Brain pericyte (primary cell): ENCODE results near the gene PCDHGB7.
A peak's percentile ranks its signal among the peaks of the same experiment; 100 is the strongest.
"Not testable (repeated sequence)": the region's sequence is repeated elsewhere in the genome, so short reads cannot be mapped to it uniquely, and the experiment has no call there.

ENCODE experiments used
- DNase-seq: peaks from one replicate; pipeline ENCODE4 v3.0.0-alpha.2; 2012; ENCODE audit warnings: low read depth, low spot score

Gene PCDHGB7

DNA sequence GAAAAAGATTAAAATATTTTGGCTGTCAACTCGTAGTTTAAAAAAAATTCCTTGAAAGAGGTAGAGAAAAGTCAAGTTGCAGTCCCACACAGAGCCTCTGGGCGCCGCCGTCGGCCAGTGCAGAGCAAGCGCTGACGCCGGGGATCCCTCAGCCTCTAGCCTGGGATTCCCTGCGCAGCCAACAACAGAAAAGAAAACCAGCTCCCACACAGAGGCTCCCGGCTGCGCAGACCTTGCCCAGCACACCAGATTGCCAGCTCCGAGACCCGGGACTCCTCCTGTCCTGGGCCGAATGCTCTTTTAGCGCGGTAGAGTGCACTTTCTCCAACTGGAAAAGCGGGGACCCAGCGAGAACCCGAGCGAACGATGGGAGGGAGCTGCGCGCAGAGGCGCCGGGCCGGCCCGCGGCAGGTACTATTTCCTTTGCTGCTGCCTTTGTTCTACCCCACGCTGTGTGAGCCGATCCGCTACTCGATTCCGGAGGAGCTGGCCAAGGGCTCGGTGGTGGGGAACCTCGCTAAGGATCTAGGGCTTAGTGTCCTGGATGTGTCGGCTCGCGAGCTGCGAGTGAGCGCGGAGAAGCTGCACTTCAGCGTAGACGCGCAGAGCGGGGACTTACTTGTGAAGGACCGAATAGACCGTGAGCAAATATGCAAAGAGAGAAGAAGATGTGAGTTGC, at the start of gene PCDHGB7:
Gene PCDHGB7, plus strand, starts transcription at position 184 of the 679 bp plus-strand sequence. Its CDS starts 183 bp downstream, at position 367.
- DNase-seq, result peak; percentile 18

DNA sequence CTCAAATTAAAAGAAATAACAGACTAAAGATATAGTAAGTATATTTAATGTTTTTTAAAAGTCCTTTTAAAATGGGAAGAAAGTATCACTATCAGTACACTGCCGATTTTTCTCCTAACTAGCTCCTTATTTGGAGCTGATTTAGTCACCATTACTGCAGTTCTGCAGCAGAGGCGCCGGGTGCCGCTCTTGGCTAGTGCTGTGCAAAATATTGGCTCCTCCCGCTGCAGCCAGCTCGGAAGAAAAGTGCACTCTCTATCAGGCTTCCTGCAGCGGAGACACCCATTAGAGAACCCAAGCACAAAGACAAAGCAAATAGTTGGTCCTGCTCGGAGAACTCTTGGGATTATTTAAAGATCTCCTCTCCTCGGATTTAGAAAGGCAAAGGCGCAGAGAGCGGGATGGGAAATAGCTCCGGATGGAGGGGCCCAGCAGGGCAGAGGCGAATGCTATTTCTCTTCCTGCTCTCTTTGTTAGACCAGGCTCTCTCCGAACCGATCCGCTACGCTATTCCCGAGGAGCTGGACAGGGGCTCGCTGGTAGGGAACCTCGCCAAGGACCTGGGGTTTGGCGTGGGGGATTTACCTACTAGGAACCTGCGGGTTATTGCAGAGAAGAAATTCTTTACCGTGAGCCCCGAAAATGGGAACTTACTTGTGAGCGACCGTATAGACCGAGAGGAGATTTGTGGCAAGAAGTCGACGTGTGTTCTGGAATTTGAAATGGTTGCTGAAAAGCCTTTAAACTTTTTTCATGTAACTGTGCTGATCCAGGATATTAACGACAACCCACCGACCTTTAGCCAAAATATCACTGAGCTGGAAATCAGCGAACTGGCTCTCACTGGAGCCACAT, 47.3 kb upstream of the PCDHGB7 start, which contains the start of gene PCDHGB3:
Gene PCDHGB3, plus strand, starts transcription at position 249 of the 855 bp plus-strand sequence. Its CDS starts 153 bp downstream, at position 402.
- no peak for DNase-seq

DNA sequence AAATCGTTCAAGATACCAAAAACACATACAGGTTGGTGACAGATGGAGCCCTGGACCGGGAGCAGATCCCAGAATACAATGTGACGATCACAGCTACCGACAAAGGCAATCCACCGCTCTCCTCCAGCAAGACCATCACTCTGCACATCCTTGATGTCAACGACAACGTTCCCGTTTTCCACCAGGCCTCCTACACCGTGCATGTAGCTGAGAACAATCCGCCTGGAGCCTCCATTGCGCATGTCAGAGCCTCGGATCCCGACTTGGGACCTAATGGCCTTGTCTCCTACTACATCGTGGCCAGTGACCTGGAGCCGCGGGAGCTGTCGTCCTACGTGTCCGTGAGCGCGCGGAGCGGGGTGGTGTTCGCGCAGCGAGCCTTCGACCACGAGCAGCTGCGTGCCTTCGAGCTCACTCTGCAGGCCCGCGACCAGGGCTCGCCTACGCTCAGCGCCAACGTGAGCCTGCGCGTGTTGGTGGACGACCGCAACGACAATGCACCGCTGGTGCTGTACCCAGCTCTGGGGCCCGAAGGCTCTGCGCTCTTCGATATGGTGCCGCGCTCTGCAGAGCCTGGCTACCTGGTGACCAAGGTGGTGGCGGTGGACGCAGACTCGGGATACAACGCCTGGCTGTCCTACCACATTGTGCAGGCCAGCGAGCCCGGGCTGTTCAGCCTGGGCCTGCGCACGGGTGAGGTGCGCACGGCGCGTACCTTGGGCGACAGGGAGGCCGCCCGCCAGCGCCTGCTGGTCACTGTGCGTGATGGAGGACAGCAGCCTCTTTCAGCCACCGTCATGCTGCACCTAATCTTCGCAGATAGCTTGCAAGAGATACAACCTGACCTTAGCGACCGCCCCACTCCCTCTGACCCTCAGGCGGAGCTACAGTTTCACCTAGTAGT, 45.7 kb upstream of the PCDHGB7 start:
- no peak for DNase-seq

- no peak for DNase-seq
Measured at GRCh38 chr5:141373673-141374317, 43.7 kb upstream of the PCDHGB7 start, which contains the start of gene PCDHGA6. PCDHGA6 (plus strand) TSS chr5:141373891; CDS start chr5:141374084, 193 bp downstream.

DNA sequence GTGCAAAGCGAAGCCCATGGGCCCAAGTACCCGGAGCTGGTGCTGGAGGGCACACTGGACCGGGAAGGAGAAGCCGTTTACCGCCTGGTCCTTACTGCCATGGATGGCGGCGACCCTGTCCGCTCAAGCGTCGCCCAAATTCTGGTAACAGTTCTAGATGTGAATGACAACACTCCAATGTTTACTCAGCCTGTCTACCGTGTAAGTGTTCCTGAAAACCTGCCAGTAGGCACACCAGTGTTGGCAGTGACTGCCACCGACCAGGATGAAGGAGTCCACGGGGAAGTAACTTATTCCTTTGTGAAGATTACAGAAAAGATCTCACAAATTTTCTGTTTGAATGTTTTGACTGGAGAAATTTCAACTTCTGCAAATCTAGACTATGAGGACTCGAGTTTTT, 42.9 kb upstream of the PCDHGB7 start:
- DNase-seq, result no peak

GRCh38 chr5:141375444-141376155, 41.9 kb upstream of the PCDHGB7 start:
- DNase-seq, result not testable (repeated sequence)

DNA sequence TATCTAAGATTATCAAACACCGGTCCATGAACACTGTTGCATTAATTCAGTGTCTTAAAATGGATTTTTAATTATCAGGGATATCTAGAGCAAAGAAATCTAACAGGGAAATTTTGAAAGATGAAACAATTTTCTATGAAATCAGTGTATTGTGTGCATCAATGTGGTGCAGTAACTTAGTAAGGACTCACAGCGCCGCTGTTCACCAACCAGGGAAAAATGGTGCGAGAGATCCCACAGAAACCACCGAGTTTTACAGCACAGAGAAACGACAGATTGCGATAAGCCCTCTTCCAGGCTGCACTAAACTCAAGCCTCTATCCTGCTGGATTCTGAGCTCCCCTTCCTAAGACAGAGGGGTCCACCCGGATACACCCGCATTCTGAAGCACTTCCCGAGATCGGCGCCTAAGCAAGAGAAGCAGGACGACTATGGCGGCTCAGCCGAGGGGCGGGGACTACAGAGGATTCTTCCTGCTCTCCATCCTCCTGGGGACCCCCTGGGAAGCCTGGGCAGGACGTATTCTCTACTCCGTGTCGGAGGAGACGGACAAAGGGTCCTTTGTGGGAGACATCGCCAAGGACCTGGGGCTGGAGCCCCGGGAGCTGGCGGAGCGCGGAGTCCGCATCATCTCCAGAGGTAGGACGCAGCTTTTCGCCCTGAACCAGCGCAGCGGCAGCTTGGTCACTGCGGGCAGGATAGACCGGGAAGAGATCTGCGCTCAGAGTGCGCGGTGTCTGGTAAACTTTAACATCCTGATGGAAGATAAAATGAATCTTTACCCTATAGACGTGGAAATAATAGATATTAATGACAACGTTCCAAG, 34.8 kb upstream of the PCDHGB7 start, which contains the start of gene PCDHGA7:
Gene PCDHGA7, plus strand, starts transcription at position 274 of the 826 bp plus-strand sequence. Its CDS starts 158 bp downstream, at position 432.
- DNase-seq, result no peak

DNA sequence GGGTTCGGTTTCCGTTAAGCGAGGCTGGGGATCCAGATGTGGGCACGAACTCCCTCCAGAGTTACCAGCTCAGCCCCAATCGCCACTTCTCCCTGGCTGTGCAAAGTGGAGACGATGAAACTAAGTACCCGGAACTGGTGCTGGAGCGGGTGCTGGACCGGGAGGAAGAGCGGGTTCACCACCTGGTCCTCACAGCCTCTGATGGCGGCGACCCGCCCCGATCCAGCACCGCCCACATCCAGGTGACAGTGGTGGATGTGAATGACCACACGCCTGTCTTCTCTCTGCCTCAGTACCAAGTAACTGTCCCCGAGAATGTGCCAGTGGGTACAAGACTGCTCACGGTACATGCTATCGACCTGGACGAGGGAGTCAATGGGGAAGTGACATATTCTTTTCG, 34.1 kb upstream of the PCDHGB7 start:
- no peak for DNase-seq

- no peak for DNase-seq
Measured at GRCh38 chr5:141384471-141385267, 32.8 kb upstream of the PCDHGB7 start.

DNA sequence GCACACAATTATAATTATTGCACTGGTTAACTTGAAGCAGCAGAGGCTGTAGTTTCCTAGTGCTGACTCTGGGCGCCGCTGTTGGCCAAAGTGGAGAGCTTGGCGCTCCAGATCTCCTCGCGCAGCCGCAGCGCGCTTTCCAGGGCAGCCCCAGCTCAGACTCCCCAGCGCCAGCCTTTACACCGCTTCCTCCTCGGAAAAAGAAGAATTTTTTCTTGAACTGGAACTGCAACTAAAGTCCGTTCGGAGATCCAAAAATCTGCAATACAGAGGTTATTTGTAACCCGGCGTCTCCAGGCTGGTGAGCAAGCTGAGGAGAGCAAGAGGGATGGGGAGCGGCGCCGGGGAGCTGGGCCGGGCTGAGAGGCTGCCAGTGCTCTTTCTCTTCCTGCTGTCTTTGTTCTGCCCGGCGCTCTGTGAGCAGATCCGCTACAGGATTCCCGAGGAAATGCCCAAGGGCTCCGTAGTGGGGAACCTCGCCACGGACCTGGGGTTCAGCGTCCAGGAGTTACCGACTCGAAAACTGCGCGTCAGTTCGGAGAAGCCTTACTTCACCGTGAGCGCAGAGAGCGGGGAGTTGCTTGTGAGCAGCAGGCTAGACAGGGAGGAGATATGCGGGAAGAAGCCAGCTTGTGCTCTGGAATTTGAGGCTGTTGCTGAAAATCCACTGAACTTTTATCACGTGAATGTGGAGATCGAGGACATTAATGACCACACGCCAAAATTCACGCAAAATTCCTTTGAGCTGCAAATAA, 29.7 kb upstream of the PCDHGB7 start, which contains the start of gene PCDHGB4:
Gene PCDHGB4, plus strand, starts transcription at position 142 of the 755 bp plus-strand sequence. Its CDS starts 187 bp downstream, at position 329.
- not testable (repeated sequence) for DNase-seq

DNA sequence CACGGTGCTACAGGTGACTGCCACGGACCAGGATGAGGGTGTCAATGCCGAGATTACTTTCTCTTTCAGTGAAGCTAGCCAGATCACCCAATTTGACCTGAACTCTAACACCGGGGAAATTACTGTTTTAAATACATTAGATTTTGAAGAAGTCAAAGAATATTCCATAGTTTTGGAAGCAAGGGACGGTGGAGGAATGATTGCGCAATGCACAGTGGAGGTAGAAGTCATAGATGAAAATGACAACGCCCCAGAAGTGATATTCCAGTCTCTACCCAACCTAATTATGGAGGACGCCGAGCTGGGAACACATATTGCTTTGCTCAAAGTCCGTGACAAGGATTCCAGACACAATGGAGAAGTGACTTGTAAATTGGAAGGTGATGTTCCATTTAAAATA, 28.8 kb upstream of the PCDHGB7 start:
- no peak for DNase-seq

GRCh38 chr5:141389153-141390042, 28.1 kb upstream of the PCDHGB7 start:
- DNase-seq, result no peak

DNA sequence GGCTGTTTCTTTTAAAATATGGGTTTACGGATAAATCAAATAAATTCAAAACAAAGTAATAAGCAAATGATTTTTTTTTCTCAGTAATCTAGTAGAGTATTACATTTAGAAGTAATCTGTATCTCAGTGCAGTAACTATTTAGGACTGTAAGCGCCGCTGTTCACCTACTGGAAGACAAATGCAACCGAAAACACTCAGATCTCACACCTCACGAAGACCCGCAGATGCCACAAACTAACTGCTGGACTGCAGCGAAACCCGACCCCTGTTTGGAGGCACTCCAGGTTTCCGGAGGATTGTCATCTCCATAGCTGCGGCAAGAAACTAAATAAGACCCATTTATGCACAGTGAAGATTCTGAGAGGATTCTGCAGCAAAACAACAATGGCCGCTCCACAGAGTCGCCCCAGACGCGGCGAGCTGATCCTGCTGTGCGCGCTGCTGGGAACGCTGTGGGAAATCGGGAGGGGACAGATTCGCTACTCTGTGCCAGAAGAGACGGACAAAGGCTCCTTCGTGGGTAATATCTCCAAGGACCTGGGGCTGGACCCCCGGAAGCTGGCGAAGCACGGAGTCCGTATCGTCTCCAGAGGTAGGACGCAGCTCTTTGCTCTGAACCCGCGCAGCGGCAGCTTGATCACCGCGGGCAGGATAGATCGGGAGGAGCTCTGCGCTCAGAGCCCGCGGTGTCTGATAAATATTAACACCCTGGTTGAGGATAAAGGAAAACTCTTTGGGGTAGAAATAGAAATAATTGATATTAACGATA, 24.9 kb upstream of the PCDHGB7 start, which contains the start of gene PCDHGA8:
Gene PCDHGA8, plus strand, starts transcription at position 205 of the 770 bp plus-strand sequence. Its CDS starts 181 bp downstream, at position 386.
- no peak for DNase-seq

- DNase-seq, result no peak
Measured at GRCh38 chr5:141393267-141393666, 24.2 kb upstream of the PCDHGB7 start.

DNA sequence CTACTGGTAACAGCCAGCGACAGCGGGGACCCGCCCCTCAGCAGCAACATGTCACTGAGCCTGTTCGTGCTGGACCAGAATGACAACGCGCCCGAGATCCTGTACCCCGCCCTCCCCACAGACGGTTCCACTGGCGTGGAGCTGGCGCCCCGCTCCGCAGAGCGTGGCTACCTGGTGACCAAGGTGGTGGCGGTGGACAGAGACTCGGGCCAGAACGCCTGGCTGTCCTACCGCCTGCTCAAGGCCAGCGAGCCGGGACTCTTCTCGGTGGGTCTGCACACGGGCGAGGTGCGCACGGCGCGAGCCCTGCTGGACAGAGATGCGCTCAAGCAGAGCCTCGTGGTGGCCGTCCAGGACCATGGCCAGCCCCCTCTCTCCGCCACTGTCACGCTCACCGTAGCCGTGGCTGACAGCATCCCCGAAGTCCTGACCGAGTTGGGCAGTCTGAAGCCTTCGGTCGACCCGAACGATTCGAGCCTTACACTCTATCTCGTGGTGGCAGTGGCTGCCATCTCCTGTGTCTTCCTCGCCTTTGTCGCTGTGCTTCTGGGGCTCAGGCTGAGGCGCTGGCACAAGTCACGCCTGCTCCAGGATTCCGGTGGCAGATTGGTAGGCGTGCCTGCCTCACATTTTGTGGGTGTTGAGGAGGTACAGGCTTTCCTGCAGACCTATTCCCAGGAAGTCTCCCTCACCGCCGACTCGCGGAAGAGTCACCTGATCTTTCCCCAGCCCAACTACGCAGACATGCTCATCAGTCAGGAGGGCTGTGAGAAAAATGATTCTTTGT, 22.9 kb upstream of the PCDHGB7 start:
- DNase-seq, result not testable (repeated sequence)
